Mucosa of descending colon (tissue), 3 donors: Measurements from ENCODE around the gene RAB22A. TPM values are rescaled to one million over a fixed set of nuclear protein-coding genes. Genes with fewer than 3 reads are reported as not detected.
"Not testable (repeated sequence)": the region's sequence is repeated elsewhere in the genome, so short reads cannot be mapped to it uniquely, and the experiment has no call there.

Experiments used
- ATAC-seq: fragments of 200-7000 bp; cut with Tn5 transposase; one replicate; pipeline ENCODE4 v1.9.1; 2020; ENCODE audit warnings: mild to moderate bottlenecking, moderate library complexity
- DNase-seq, 3 donors: peaks; one replicate each; pipeline ENCODE4 v3.0.0-alpha.2; 2020
- H3K36me3 ChIP-seq: fragments of 200-600 bp; one replicate; pipeline ENCODE4 v1.8.0; 2021; ENCODE audit warnings: low read depth, mild to moderate bottlenecking
- H3K4me1 ChIP-seq: fragments of 200-600 bp; one replicate; pipeline ENCODE4 v1.8.0; 2021; ENCODE audit warnings: low read depth, mild to moderate bottlenecking
- H3K4me3 ChIP-seq: fragments of 200-600 bp; one replicate; pipeline ENCODE4 v1.8.0; 2021; ENCODE audit warnings: mild to moderate bottlenecking
- H3K9me3 ChIP-seq: fragments of 200-600 bp; one replicate; pipeline ENCODE4 v1.8.0; 2021; ENCODE audit warnings: mild to moderate bottlenecking
- CTCF ChIP-seq: fragments of 200-600 bp; IDR thresholded peaks from one replicate; pipeline ENCODE4 v1.8.0; 2022; ENCODE audit warnings: antibody characterized with exemption, mild to moderate bottlenecking
- intact Hi-C, 2 donors: fragments of 100-400 bp; cut with DNase I in 1 of 2; cut with micrococcal nuclease in 1 of 2; formaldehyde crosslinking; loops; one replicate each; pipeline versions ENCODE4 v1.11.0 to v1.11.1; 2022; cut with DNase I, micrococcal nuclease
- total RNA-seq, 3 donors: library from RNA; stranded (reverse); fragmentation: NEBNext Ultra II Directional in 2 of 3; extraction: Animal tissue kit (Norgen Biotek cat#: 25700) in 2 of 3; gene quantifications; one replicate each; pipeline versions ENCODE4 v1.2.1 to v1.2.4, GENCODE V29; 2021 to 2023
- donor health status: DM: no; HTN: no; CAD: no; lungs with moderate emphysema.
- donor health status: DM: no; HTN: no; CAD: no.
- donor health status: DM: no; HTN: yes; CAD: no.

Gene RAB22A
- total RNA-seq, 3 donors from 2014 or later = 20.2 to 27.3 (median 21.0) TPM

- intact Hi-C loops = no loop called here
- Histone ChIP-seq H3K36me3 (no peaks in the 10 kb centered on the region), H3K4me1 (no peaks in the 10 kb centered on the region), H3K9me3 (no peaks in the 10 kb centered on the region), H3K4me3 (no peak overlapping the region)
- TF ChIP-seq CTCF = no peak
- DNase-seq (no peak), ATAC-seq (no peak)
Observed at GRCh38 chr20:58362970-58363369, 53.5 kb downstream of the RAB22A start.

- no peaks in the 10 kb centered on the region for H3K4me1 ChIP-seq
- no peak for TF ChIP-seq CTCF
- intact Hi-C loops = no loop called here
- DNase-seq (no peak), ATAC-seq (no peak)
- no peaks in the 10 kb centered on the region for H3K9me3 ChIP-seq
- H3K36me3 ChIP-seq = no peaks in the 10 kb centered on the region
- H3K4me3 ChIP-seq = no peak overlapping the region
Observed at GRCh38 chr20:58366866-58367265, 57.4 kb downstream of the RAB22A start.

- no peaks in the 10 kb centered on the region for H3K9me3 ChIP-seq
- H3K4me1 ChIP-seq = no peaks in the 10 kb centered on the region
- no peak for DNase-seq
- TF ChIP-seq CTCF = no peak
- intact Hi-C loops = no loop called here
- ATAC-seq = no peak
- H3K4me3 ChIP-seq = no peak overlapping the region
- H3K36me3 ChIP-seq = no peaks in the 10 kb centered on the region
Observed at GRCh38 chr20:58372806-58373205, 63.3 kb downstream of the RAB22A start.

- H3K9me3 ChIP-seq, H3K4me3 ChIP-seq, H3K36me3 ChIP-seq, DNase-seq, H3K4me1 ChIP-seq, intact Hi-C loops, ATAC-seq: not testable (repeated sequence)
Observed at GRCh38 chr20:58373296-58373695, 63.8 kb downstream of the RAB22A start.

GRCh38 chr20:58374027-58374850, 64.7 kb downstream of the RAB22A start:
- intact Hi-C loops = no loop called here
- Histone ChIP-seq H3K9me3 (no peaks in the 10 kb centered on the region), H3K4me3 (no peak overlapping the region), H3K4me1 (no peaks in the 10 kb centered on the region), H3K36me3 (no peaks in the 10 kb centered on the region)
- no peak for DNase-seq
- TF ChIP-seq CTCF = no peak
- ATAC-seq = no peak

GRCh38 chr20:58374906-58375758, 65.6 kb downstream of the RAB22A start:
- ATAC-seq (no peak), DNase-seq (no peak)

More at GRCh38 chr20:58374906-58375758, 65.6 kb downstream of the RAB22A start:
- no peaks in the 10 kb centered on the region for H3K36me3 ChIP-seq
- H3K9me3 ChIP-seq = no peaks in the 10 kb centered on the region
- intact Hi-C loops = no loop called here
- H3K4me3 ChIP-seq = no peak overlapping the region
- no peak for TF ChIP-seq CTCF
- no peaks in the 10 kb centered on the region for H3K4me1 ChIP-seq
